Measurements from ENCODE around the gene MCM6.
A peak's percentile ranks its signal among the peaks of the same experiment; 100 is the strongest.

MCM6 gene

DNA sequence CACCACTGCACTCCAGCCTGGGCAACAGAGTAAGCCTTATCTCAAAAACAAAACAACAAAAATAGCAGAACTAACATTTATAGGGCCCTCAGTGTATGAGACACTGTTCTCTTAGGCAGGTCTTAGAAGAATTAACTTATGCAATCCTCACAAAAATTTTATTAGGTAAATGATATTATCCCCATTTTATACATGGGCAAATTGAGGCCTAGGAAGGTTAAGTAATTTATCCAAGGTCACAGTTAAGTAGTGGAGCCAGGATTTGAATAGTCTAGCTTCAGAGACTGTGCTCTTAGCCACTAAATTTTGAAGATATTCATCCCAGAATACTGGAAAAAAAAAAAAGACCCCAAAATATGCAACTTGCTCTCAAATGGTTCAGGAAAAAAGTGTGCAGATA, 22.8 kb downstream of the MCM6 start:
- no peak for DNase-seq

DNA sequence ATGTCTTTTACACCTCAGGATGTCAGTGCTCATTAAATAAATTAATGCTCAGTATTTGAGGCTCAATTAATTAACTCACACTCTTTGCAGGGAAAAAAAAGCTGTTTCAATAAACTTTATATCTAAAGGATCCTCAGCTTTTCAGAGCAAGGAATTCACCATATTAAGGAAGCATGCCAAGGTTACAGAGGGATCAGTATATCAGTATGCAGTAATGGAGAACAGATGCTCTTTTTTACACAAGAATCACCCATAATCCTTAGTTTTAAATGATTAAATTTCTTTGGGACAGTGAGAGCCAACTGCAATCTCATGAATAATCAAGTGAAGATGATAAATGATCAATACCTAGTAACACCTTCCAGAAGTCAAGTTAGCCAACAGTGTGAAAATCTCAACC, 24.4 kb downstream of the MCM6 start:
- DNase-seq = no peak

DNA sequence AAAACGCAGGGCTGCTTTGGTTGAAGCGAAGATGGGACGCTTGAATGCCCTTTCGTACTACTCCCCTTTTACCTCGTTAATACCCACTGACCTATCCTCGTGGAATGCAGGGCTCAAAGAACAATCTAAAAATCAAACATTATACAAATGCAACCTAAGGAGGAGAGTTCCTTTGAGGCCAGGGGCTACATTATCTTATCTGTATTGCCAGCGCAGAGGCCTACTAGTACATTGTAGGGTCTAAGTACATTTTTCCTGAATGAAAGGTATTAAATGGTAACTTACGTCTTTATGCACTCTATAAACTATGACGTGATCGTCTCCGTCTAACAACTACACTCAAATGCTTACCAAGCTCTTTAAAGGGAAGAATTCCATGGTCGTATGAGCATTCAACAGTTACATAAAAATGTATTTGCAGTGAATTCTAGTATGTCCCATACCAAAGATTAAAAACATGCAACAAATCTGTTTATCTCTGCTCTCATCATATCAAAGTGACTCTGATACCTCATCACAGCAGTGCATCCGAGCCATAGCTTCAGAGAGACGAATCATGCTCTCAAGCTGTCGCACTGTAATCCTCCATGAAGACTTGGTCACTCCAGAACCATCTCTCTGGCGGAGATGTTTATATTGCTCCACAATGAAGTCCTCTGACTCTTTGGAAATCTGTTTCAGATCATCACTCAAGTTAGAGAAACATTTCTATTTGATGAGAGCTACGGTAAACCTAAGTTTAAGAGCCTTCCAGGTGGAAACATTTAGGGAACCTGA, 25.2 kb downstream of the MCM6 start:
- no peak for DNase-seq

DNA sequence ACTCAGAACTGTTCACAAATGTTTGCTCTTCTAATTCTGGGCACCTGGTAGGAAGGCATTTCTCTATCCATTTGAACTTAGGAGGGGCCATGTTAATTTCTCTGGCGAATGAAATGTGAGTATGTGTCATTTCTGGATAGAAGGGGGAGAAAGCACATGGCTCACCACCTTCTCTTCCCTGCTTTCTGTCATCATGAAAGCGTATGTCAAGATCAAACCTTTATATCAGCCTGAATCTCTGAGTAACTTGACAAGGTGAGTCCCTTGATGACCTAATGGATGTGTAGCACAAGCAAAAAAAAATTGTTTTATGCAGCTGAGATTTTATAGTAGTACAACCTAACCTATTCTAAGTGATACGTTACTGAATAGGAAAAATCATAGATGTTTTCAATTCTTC, 27.2 kb downstream of the MCM6 start:
- no peak for DNase-seq

DNA sequence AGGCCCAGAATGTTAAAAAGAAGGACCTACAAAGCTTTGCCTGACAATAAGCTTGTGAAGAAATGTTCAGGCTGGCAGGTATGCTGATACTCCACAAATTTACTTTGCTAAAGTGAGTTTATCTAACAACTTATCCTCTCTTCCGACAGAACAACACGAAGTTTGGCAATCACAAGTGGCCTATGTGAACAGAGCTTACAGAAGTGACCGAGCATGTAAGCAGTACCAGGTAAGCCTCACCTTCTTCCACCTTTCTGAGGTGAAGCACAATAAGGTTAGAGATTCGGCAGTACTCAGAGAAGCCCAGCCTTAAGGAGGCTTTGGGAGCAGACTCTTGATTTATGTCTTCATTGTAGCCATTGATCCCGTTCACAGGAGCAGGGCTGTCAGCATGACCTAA, 30.2 kb downstream of the MCM6 start:
- no peak for DNase-seq

DNA sequence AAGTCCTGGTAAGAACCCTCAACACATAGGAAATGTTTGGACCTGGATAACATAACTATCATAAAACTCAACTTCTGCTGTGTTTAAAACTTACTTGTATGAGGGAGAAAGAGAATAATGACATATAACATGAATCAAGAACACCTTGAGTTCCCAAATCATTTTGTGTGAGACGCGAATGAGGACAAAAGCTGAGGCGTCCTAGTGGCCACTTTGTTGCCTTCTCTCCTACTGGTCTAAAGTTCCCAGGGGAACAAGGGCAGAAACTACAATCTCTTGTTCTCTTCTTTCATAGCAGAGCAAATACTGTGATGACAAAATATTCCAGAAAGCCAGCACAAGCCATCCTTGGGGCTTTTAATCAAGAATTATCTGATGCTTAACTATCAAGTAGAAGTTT, 31.0 kb downstream of the MCM6 start:
- DNase-seq = no peak

DNA sequence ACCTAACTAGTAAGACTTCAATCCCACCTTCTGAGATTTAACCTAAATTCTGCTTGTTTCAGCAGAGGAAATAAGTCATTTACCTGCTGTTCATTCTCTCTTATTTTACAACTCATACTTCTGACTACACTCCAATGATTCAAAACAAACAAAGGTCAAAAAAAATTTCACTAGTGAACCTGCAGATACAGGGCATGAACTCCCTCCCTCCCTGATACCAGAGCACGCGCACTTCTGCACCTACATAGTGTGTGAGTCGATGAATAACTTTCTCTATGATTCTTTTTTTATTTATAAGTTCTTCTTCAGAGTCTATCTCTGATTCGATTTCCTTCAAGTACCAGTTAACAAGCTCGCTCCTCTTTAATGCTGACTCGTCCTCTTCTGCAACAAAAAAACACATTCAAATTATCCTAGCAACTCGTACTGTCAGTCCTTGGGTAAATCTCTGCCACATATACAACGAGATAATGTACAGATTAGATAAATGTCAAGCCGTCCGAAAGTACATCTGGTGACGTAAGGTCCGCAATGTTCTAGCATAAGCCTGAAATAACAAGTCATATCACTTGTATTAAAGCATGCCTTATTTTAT, 31.8 kb downstream of the MCM6 start:
- no peak for DNase-seq

DNA sequence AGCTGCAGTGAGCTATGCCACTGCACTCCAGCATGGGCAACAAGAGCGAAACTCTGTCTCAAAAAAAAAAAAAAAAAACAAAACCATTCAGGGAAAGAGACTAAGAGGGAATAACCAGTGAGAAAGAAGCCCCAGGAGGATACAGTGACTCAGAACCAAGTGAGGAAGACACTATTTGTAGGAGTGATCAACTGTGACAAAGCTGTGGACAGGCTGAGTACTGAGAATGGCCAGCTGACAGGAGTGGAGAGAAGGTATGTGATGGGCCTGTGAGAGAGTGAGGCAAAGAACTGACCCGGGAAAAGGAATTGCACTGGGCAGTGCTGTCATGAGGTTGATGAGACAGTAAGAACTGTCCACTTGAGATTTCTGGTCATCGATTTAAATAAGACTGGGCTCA, 32.6 kb downstream of the MCM6 start:
- DNase-seq = no peak

DNA sequence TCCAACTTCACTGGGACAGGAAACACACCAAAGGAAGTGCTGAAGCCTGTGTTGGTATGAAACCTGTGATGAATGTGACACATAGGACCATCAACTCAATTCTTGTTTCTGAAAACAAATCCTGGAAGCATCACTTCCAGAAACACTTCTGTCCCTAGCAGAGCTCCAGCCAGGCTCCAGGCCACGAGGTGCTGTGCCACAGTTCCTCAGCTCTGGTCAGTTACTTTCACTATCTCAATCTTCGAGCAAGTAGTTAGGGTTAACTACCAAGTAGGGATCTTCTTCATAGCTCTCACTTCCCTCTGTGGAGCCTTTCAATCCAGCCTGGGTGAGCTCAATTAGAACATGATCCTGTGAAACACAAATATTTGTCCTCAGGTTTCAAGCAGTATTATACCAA, 35.6 kb downstream of the MCM6 start:
- no peak for DNase-seq

DNA sequence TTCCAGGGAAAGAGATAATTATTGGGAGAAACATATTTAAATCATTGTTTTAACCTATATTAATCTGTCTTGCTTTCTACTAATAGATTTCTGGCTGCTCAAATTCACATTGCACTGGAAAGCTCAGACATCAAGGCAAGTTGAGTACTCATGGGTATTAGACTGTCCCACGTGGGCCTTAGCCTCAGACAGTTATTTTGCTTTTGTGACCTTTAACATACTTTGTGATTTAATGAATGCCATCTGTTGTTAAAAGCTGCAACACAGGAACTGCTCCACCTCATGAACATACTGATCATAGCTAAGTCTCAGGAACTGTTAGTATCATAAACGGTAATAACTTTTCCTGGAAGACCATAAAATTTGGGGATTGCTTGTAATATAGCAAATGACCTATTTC, 36.5 kb downstream of the MCM6 start:
- no peak for DNase-seq

DNA sequence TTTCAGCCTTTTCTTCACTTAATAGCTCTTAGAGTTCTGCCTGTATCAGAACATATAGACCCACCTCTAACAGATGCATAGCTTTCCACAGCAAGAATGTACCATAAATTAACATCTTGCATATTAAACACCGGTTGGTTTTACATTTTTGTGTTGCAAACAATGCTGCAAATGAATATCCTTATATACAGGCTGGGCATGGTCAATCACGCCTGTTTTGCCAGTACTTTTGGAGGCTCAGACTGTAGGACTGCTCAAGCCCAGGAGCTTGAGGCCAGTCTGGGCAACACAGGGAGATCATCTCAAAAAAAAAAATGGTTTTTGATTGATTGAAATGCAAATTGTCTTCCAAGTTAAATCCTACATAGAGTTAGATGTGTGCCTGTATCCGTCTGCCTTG, 37.7 kb downstream of the MCM6 start:
- DNase-seq = no peak

DNA sequence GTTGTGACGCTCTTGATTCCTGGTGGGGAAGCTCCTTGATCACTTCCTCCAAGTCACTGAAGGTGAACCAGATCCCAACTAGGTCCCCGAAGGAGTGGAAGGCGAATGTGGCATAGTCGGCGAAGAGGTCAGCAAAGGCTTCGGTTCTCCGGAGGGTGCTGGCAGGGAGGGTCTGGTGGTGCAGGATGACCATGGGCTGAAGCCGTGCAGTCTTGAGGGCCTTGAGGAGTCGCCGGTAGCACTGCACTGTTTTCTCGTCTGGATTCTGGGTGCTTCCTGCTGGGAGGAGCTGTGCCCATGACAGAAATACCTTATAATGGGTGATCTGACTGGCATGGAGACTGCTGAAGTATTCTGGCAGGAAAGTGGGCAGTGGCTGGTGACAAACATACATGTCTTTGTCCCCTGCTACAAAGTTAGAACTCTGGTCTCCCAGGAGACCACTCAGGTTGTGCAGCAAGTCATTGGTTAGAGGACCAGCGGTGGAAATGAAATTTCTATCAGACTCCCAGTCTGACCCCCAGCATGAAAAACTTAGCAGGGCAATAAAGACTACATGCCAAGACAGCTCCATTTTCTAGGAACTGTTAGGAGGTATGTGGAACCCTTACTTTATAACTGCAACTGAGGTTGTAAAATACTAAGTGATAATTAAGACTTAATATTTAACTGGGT, 39.5 kb downstream of the MCM6 start, which contains the start of gene LCT:
Gene LCT, minus strand, starts transcription at position 589 of the 675 bp plus-strand sequence. Its CDS starts 15 bp downstream, at position 574.
- no peak for DNase-seq

DNA sequence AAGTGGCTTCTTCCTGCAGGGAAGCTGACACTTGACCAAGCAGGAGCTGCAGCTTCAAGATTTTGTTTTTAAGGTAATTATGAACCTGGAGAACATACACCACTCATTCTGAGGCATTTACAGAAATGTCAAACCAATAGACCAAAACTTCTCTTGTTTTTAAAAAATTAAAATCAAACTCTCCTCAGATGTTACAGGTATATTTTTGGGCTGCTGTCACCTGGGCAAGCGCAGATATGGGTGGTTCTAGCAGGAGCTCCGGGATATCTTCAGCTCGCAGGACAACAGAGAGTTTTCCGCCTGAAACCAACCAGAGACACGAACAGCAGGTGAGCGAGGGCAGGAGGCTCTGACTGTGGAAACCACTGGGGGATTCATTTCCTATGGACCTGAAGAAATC, 43.4 kb downstream of the MCM6 start:
- no peak for DNase-seq

DNA sequence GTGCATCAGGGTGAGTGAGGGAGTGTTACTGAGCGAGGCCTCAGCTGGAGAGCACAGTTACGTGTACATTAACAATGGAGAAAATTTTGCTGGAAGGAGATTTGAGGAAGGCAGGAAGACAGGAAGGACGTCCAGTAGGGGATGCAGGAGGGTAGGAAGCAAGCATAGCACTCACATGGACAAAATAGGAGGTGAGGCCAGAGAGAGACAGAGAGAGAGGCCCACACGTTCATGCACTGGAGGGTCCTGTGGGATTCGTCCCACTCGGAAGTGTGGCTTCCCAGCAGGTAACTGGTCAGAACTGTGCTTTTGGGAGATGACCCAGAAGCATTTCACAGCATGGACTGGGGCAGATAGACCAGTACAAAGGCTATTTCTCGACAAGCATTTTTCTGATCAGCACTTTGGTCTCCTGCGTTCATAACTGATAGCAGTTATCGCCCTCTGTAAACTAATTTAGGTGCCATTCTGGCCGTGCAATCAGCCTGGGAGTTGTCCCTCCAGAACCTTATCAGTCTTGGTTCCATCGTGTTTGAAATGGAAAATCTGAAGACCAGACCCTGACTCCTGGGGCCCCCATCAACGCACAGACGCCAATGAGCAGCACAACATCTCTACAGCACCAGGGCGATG, 44.9 kb downstream of the MCM6 start:
- no peak for DNase-seq

DNA sequence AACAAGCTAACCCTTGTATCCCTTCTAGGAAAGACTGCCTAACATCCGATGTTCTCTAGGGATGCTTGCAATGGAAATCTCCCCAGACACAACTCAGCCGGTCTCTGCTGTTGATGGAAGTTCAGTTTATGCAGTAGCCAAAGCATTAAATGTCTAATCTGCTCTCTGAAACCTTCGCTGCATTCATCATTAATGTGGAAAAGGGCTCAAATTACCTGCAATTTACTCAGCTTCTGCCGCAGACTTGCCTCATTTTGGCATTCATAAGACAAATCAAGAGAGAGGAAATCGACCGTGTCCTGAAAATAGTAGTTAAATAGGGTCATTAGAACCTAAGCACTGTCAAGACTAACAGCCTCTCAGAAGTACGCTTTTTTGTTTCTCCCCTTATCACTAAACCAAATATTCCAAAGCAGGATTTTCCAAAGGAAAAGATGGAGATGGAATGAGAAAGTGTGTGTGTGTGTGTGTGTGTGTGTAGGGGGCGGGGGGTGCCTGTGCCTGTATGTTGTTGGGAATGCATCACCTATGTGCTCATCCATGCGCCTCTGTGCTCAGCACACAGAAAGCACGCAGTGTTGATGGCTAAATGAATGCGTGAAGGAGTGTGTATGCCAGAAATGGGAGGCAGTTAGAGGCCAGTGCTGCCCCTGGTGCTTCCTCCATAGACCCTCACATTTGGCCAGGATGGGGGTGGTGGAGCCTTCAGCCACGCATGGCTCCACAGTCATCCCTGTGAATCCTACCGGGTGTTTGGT, 46.7 kb downstream of the MCM6 start:
- peak; percentile 74 for DNase-seq

DNA sequence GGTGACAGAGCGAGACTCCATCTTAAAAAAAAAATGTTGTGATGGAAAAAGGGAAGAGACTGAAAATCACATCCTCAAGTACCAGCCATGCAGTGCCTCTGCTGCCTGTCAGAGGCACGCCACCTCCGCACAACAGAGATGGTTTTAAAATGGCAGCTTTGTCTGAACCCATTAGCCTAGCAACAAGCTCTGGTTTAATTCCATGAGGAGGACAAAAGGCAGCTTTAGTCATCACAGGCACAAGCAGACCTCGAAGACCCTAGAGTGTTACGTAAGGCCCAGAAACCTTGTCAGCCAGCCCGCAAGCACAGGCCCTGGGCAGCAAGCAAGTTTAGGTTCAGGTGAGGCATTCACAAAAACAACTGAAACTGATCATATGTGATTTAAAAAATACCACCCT, 49.7 kb downstream of the MCM6 start:
- no peak for DNase-seq

DNA sequence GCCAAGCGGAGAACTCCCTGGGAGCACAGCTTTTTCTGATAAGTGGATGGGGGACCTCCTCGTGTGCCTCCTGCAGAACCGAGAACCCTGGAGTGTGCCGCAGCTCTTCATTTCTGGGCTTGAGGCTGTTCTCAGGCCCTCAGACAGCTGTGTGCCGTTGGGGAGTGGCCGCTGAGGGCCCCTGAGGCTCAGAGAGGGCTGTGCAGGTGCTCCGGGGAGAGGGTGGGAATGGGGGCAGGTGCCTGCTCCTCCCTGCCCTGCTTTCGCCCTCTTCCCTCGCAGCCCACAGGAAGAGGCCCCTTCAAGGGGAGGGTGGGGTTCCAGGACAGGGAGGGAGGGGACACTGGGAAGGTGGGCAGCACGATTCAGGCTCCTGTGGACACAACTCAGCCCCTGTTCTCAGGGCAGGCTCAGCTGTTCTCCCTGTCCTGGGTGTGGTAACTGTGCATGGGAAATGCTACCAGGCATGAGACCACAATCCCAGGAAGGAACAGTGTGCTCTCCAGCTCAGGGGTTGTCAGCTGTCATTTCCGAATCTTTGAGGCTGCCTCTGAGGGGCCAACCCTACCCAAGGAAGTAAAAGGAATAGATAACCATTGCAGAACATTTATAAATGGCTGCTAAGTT, 50.6 kb downstream of the MCM6 start:
- no peak for DNase-seq

DNA sequence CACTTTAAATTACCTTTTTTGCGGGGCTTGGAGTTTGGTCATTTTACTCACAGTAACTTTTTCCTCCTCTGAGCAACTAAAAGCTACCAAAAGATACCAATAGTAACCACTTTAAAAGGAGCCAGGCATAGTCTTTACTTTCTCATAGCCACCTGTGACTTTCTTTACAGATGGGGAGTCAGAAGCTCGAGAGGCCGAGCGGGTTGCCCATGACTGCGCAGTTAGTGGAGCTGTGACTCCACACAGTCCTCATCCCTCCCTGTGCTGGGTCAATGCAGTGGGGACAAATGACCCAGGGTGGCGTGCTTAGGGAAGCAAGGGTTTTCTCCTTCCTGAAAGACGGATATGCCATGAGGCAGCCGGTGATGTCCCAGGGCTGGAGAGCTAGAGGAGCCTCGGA, 51.1 kb downstream of the MCM6 start:
- no peak for DNase-seq

DNA sequence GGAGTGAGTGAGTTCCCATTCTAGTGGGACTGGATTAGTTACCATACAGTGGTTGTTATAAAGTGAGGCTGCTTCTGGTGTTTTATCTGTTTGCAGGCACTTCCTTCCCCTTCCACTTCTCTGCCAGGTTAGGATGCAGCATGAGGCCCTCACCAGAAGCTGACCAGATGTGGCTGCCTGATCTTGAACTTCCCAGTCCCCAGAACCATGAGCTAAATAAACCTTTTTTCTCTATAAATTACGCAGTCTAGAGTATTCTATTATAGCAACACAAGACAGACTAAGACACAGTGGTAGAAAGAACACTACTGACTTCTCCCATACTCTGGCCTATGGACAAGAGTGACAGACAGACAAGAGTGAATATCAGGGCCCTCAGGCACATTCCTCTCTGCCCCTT, 53.4 kb downstream of the MCM6 start:
- DNase-seq = no peak

DNA sequence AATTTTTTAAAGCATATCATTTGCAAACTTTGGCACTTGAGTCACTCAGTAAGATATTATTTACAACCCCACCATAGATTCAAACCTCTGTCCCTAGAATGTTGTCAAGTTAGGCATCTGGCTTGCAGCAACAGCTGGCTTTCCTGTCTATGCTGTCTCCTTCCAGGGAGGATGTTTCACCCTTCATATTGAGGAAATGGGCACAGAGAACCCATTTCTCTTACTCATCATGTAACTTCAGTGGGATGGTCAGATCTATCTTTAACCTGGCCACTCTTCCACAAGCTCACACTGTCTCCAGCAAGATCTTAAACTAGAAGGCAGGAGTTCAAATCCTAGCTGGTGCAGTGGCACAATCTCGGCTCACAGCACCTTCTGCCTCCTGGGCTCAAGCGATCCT, 55.1 kb downstream of the MCM6 start:
- no peak for DNase-seq

DNA sequence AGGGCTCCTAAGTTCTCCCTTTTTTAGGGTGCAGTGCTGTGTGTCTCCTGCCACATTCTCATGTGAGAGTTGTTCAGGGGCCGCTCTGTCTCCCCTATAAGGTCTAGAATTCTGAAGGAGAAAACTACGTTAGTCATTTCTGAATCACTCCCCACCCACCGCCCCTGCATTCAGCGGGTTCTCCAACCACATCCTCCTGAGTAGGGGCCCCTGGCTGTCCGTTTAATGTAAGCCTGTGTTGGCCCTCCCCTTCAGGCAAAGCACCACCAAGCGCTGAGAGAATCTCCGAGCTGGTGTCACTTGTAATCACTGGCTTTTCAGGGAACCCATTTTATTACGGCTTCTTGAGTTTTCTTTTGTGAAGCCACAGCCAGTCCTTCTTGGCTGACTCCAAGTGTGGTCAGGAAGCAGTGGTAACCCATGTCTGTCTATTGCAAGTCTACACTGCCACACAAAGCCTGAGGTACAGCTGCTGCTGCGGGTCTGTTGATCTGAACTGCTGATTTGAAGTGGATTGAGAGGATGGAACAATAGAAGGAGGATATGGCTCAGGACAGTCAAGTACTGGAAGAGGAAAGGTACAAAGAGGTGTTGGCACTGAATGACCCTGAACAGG, 56.1 kb downstream of the MCM6 start:
- no peak for DNase-seq

DNA sequence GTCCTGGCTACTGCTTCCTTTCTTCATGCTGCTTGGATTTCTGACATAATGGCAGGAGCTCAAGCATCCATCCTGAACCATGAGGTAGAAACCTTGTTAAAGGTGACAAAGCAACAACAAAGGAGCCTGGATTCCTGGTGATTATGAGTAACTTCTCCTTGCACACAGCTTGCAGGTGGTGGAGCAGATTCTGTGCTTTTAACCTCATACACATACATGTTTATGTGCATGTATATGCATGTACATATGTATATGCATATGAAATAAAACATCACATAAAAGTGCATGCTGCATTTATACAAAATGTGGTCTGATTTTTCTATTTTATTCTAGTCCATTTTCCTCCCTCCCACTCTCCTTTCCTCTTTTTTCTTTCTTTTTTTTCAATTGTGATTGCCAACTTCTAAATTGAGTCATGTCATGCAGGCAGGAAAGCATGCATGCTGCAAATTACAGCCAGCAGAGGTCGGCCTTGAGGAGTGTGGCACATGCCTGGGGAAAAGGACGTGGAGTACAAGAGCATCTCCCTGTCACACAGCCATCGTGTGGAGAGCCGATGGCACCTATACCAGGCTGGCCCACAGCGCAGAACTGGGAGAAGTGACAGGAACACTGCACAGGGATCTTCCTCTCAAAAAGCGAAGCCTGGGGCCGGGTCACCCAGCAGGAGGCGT, 57.2 kb downstream of the MCM6 start:
- no peak for DNase-seq

Data from NCI-H2227 treated with DMSO at 0.1 percent for 48 hours (cell line).